Astrocyte (in vitro differentiated cells and primary cell): ENCODE measurements around the gene SPATA13. TPM values are rescaled to one million over a fixed set of nuclear protein-coding genes. Genes with fewer than 3 reads are reported as not detected.
A peak's percentile ranks its signal among the peaks of the same experiment; 100 is the strongest.

Experiments used
- DNase-seq: peaks from one replicate; pipeline ENCODE4 v3.0.0-alpha.2; 2010; ENCODE audit warnings: low read depth
- FAIRE-seq: peaks from 2 replicates; lab custom pipeline; 2011; peaks lifted over from hg19 to GRCh38; lab: Jason Lieb, UNC
- H2AFZ ChIP-seq: 2 replicates; pipeline ENCODE4 v1.6.0; 2012; ENCODE audit warnings: low read depth, low read length, inconsistent platforms
- H3K27ac ChIP-seq: 2 replicates; pipeline ENCODE4 v1.5.1; 2011; ENCODE audit warnings: low read depth, low read length, inconsistent platforms
- H3K27me3 ChIP-seq: 2 replicates; pipeline ENCODE4 v1.6.0; 2011; ENCODE audit warnings: low read length, inconsistent platforms; ENCODE audit not compliant: insufficient read depth
- H3K36me3 ChIP-seq: 2 replicates; pipeline ENCODE4 v1.5.1; 2011; ENCODE audit warnings: low read length, inconsistent platforms; ENCODE audit not compliant: insufficient read depth
- H3K4me1 ChIP-seq: 2 replicates; pipeline ENCODE4 v1.5.1; 2011; ENCODE audit warnings: low read length, inconsistent platforms; ENCODE audit not compliant: insufficient read depth
- H3K4me2 ChIP-seq: 2 replicates; pipeline ENCODE4 v1.6.0; 2012; ENCODE audit warnings: low read length, inconsistent platforms
- H3K4me3 ChIP-seq: 2 replicates; pipeline ENCODE4 v1.5.1; 2011; ENCODE audit warnings: low read depth, mild to moderate bottlenecking, low read length, inconsistent platforms; ENCODE audit not compliant: insufficient read depth
- H3K79me2 ChIP-seq: 2 replicates; pipeline ENCODE4 v1.6.0; 2012; ENCODE audit warnings: mild to moderate bottlenecking, low read length, inconsistent platforms; ENCODE audit not compliant: insufficient read depth
- H3K9ac ChIP-seq: 2 replicates; pipeline ENCODE4 v1.6.0; 2012; ENCODE audit warnings: mild to moderate bottlenecking, low read length, inconsistent platforms
- H3K9me3 ChIP-seq: 2 replicates; pipeline ENCODE4 v1.5.1; 2012; ENCODE audit warnings: low read depth, mild to moderate bottlenecking, low read length, inconsistent platforms; ENCODE audit not compliant: insufficient read depth
- H4K20me1 ChIP-seq: 2 replicates; pipeline ENCODE4 v1.6.0; 2012; ENCODE audit warnings: low read length, inconsistent platforms; ENCODE audit not compliant: insufficient read depth
- H3K27ac Mint-ChIP-seq: one replicate; pipeline ENCODE4 v1.8.0; 2021; ENCODE audit warnings: mild to moderate bottlenecking, mixed read lengths; ENCODE audit not compliant: unreplicated experiment
- H3K27me3 Mint-ChIP-seq: one replicate; pipeline ENCODE4 v1.8.0; 2021; ENCODE audit warnings: low read depth, mixed read lengths; ENCODE audit not compliant: unreplicated experiment
- H3K36me3 Mint-ChIP-seq: one replicate; pipeline ENCODE4 v1.8.0; 2021; ENCODE audit warnings: low read depth, mixed read lengths; ENCODE audit not compliant: unreplicated experiment
- H3K4me1 Mint-ChIP-seq: one replicate; pipeline ENCODE4 v1.8.0; 2021; ENCODE audit warnings: low read depth, mixed read lengths; ENCODE audit not compliant: unreplicated experiment
- H3K4me3 Mint-ChIP-seq: one replicate; pipeline ENCODE4 v1.8.0; 2021; ENCODE audit warnings: mild to moderate bottlenecking, moderate library complexity, mixed read lengths; ENCODE audit not compliant: unreplicated experiment
- H3K9me3 Mint-ChIP-seq: one replicate; pipeline ENCODE4 v1.8.0; 2021; ENCODE audit warnings: mild to moderate bottlenecking, mixed read lengths; ENCODE audit not compliant: unreplicated experiment
- EZH2 ChIP-seq: IDR thresholded peaks from 2 replicates; pipeline ENCODE4 v1.6.1; 2012; ENCODE audit warnings: mild to moderate bottlenecking, low read length, inconsistent platforms; ENCODE audit not compliant: insufficient read depth
- microRNA-seq: library from miRNA; unstranded; fragments of <30 nt; microRNA quantifications from one replicate; pipeline ENCODE4 v1.2.0, GENCODE V29; 2020
- total RNA-seq: library from RNA; stranded (reverse); gene quantifications from 2 replicates; pipeline ENCODE4 v1.2.1, GENCODE V29; 2021
- TF ChIP-seq, protein P1 (sequence below): IDR thresholded peaks from 2 replicates; pipeline ENCODE4 v1.5.1; 2011; ENCODE audit warnings: low read depth, mild to moderate bottlenecking, inconsistent platforms, low read length, moderate library complexity; ENCODE audit not compliant: insufficient read depth

Gene SPATA13
- total RNA-seq, 1 donor from 2014 or later, result 6.2 TPM

DNA sequence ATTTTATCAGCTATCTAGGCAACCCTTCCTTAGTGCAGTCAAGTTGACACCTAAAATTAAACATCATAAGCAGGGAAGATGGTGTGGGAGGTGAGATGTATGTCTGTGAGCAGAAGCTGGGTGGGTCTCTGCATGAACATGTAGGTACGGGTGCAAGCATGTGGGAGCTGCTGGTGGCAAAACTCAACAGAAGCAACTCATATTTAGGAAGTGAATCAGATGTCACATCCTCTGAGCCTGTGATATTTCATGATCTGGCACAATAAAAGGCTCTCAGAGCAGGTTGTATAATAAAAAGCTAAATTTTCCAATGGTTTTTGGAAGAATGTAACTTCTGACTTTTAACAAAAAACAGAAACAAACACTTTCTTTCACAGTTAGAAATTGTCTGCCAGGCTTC lies 193.2 kb downstream of the SPATA13 start:
- no peak for TF ChIP-seq EZH2
- TF ChIP-seq, protein P1, sequence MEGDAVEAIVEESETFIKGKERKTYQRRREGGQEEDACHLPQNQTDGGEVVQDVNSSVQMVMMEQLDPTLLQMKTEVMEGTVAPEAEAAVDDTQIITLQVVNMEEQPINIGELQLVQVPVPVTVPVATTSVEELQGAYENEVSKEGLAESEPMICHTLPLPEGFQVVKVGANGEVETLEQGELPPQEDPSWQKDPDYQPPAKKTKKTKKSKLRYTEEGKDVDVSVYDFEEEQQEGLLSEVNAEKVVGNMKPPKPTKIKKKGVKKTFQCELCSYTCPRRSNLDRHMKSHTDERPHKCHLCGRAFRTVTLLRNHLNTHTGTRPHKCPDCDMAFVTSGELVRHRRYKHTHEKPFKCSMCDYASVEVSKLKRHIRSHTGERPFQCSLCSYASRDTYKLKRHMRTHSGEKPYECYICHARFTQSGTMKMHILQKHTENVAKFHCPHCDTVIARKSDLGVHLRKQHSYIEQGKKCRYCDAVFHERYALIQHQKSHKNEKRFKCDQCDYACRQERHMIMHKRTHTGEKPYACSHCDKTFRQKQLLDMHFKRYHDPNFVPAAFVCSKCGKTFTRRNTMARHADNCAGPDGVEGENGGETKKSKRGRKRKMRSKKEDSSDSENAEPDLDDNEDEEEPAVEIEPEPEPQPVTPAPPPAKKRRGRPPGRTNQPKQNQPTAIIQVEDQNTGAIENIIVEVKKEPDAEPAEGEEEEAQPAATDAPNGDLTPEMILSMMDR, result no peak
- Histone ChIP-seq H3K27me3 (no peaks in the 10 kb centered on the region), H3K4me3 (no peak overlapping the region), H4K20me1 (no peaks in the 10 kb centered on the region), H2AFZ (no peak overlapping the region), H3K4me2 (no peak overlapping the region), H3K9me3 (peaks cover 8% of the 10 kb centered on the region), H3K27ac (no peak overlapping the region), H3K36me3 (no peaks in the 10 kb centered on the region), H3K9ac (no peak overlapping the region), H3K4me1 (no peaks in the 10 kb centered on the region), H3K79me2 (no peaks in the 10 kb centered on the region)
- no peak overlapping the region for H3K27ac Mint-ChIP-seq
- H3K36me3 Mint-ChIP-seq, result no peaks in the 10 kb centered on the region
- FAIRE-seq, result no peak
- no peaks in the 10 kb centered on the region for H3K9me3 Mint-ChIP-seq
- H3K4me1 Mint-ChIP-seq, result no peaks in the 10 kb centered on the region
- no peak for DNase-seq
- no peak overlapping the region for H3K4me3 Mint-ChIP-seq
- H3K27me3 Mint-ChIP-seq, result peaks cover 10% of the 10 kb centered on the region

DNA sequence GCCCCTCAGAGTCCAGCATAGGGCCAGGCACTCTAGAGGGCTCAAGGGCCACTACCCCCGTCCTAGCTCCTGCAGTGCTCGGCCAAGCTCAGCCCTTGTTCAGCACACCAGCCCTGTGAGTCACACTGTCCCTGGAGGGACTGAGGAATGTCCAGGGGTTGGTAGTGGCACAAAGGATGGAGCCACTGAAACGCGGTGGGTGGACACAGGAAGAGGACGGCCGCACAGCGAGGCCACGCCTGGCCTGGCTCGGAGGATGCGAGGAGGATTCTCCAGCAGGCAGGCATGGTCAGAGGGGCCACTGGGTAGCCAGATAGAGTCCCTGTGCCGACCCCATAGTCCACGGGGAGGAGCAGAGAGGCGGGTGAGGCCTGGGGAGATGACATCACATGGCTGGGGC lies 194.6 kb downstream of the SPATA13 start:
- H3K36me3 Mint-ChIP-seq, result no peaks in the 10 kb centered on the region
- H3K9me3 ChIP-seq, result peaks cover 8% of the 10 kb centered on the region

DNA sequence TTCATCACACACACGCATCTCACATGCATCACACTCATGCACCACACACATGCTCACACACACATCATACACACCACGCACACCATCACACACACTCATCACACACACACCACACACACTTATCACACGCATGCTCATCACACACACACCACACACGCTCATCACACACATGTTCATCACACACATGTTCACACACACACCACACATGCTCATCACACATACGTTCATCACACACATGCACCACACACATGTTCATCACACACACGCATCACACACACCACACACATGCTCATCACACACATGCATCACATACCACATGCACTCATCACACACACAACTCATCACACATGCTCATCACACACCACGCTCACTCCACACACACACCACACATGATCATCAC lies 195.8 kb downstream of the SPATA13 start:
- TF ChIP-seq, protein P1, result no peak
- TF ChIP-seq EZH2, result no peak
- H3K4me1 Mint-ChIP-seq, result no peaks in the 10 kb centered on the region
- FAIRE-seq (no peak), DNase-seq (no peak)
- H3K9me3 ChIP-seq, result peaks cover 8% of the 10 kb centered on the region
- H3K4me3 ChIP-seq, result no peak overlapping the region
- H3K36me3 ChIP-seq, result no peaks in the 10 kb centered on the region
- H3K4me3 Mint-ChIP-seq, result no peak overlapping the region
- H3K27me3 ChIP-seq, result no peaks in the 10 kb centered on the region
- no peaks in the 10 kb centered on the region for H3K36me3 Mint-ChIP-seq
- H3K9ac ChIP-seq, result no peak overlapping the region
- H3K27ac Mint-ChIP-seq, result no peak overlapping the region
- H3K27ac ChIP-seq, result no peak overlapping the region
- H3K9me3 Mint-ChIP-seq, result no peaks in the 10 kb centered on the region
- H2AFZ ChIP-seq, result no peak overlapping the region
- H3K79me2 ChIP-seq, result no peaks in the 10 kb centered on the region
- no peaks in the 10 kb centered on the region for H3K4me1 ChIP-seq
- H4K20me1 ChIP-seq, result no peaks in the 10 kb centered on the region
- peaks cover 20% of the 10 kb centered on the region for H3K27me3 Mint-ChIP-seq
- no peak overlapping the region for H3K4me2 ChIP-seq

More for the DNA sequence above, 194.6 kb downstream of the SPATA13 start:
- Histone ChIP-seq H3K27me3 (no peaks in the 10 kb centered on the region), H3K27ac (no peak overlapping the region), H2AFZ (no peak overlapping the region), H3K9ac (no peak overlapping the region), H3K4me1 (no peaks in the 10 kb centered on the region), H3K4me3 (no peak overlapping the region), H4K20me1 (no peaks in the 10 kb centered on the region), H3K4me2 (no peak overlapping the region), H3K36me3 (no peaks in the 10 kb centered on the region), H3K79me2 (no peaks in the 10 kb centered on the region)
- H3K4me3 Mint-ChIP-seq, result no peak overlapping the region
- peaks cover 17% of the 10 kb centered on the region for H3K27me3 Mint-ChIP-seq
- DNase-seq (no peak), FAIRE-seq (no peak)
- H3K27ac Mint-ChIP-seq, result no peak overlapping the region
- H3K4me1 Mint-ChIP-seq, result no peaks in the 10 kb centered on the region
- H3K9me3 Mint-ChIP-seq, result no peaks in the 10 kb centered on the region
- TF ChIP-seq EZH2, result no peak
- TF ChIP-seq, protein P1, result no peak

Small RNA genes lying within 50 kb of the gene (microRNA-seq; reads per million reads assigned to microRNA genes)
- gene MIR2276, result 6.3 reads per million, percentile 26 among the genes with 10 or more reads in this experiment

Other genes with a start within 250 kb of the SPATA13 start
- not detected in 2 replicates for gene C1QTNF9, start 148.9 kb downstream of the SPATA13 start, total RNA-seq